Vagina (tissue), 2 donors: ENCODE results near the gene KCNK5.

ENCODE experiments used
- POLR2A ChIP-seq, 2 donors: fragments of 450-650 bp; IDR thresholded peaks; one replicate each; pipeline ENCODE4 v1.6.1; 2017; ENCODE audit warnings: antibody characterized with exemption in 2 of 2, mild to moderate bottlenecking in 2 of 2, moderate library complexity in 2 of 2
- POLR2AphosphoS5 ChIP-seq, 2 donors: sonication (generic); formaldehyde crosslinking; IDR thresholded peaks; one replicate each; pipeline ENCODE4 v1.9.0; 2017; ENCODE audit warnings: antibody characterized with exemption in 2 of 2, mild to moderate bottlenecking in 2 of 2, low read depth in 1 of 2; ENCODE audit not compliant: insufficient read depth in 1 of 2
- TF ChIP-seq, protein P1 (sequence below), 3 experiments: fragments of 450-650 bp in 2 of 3; fragments of 200-600 bp in 1 of 3; sonication (generic) in 1 of 3; IDR thresholded peaks; one replicate each; pipeline ENCODE4 v1.5.1; 2017 to 2019; ENCODE audit warnings: antibody characterized with exemption in 3 of 3, mild to moderate bottlenecking in 2 of 3, moderate library complexity in 2 of 3

- TF ChIP-seq, protein P1, sequence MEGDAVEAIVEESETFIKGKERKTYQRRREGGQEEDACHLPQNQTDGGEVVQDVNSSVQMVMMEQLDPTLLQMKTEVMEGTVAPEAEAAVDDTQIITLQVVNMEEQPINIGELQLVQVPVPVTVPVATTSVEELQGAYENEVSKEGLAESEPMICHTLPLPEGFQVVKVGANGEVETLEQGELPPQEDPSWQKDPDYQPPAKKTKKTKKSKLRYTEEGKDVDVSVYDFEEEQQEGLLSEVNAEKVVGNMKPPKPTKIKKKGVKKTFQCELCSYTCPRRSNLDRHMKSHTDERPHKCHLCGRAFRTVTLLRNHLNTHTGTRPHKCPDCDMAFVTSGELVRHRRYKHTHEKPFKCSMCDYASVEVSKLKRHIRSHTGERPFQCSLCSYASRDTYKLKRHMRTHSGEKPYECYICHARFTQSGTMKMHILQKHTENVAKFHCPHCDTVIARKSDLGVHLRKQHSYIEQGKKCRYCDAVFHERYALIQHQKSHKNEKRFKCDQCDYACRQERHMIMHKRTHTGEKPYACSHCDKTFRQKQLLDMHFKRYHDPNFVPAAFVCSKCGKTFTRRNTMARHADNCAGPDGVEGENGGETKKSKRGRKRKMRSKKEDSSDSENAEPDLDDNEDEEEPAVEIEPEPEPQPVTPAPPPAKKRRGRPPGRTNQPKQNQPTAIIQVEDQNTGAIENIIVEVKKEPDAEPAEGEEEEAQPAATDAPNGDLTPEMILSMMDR (IDR thresholded peaks at IDR 0.05): no peak
- TF ChIP-seq POLR2A (IDR thresholded peaks at IDR 0.05) (no peak), POLR2AphosphoS5 (IDR thresholded peaks at IDR 0.05; ENCODE audit: insufficient read depth in 1 of 2, low read depth in 1 of 2) (no peak)
Observed at GRCh38 chr6:39263303-39264037, 34.2 kb upstream of the KCNK5 start.
